BLaER1 treated with 17β-estradiol and CSF1 and Interleukin-3, amounts not matched to agents 10 nM and 100 nM (cell line): Measurements from ENCODE around the gene SHISAL1.

Experiments
- H3K27ac ChIP-seq, 11 experiments: shearing (Covaris generic); formaldehyde crosslinking; 2 replicates each; pipeline ENCODE4 v1.8.1; 2022
- H3K27me3 ChIP-seq, 11 experiments: shearing (Covaris generic); formaldehyde crosslinking; 2 replicates each; pipeline ENCODE4 v1.8.1; 2022
- H3K36me3 ChIP-seq, 11 experiments: shearing (Covaris generic); formaldehyde crosslinking; 2 replicates each; pipeline ENCODE4 v1.8.1; 2022
- H3K4me1 ChIP-seq, 10 experiments: shearing (Covaris generic); formaldehyde crosslinking; 2 replicates each; pipeline ENCODE4 v1.8.1; 2022
- H3K4me2 ChIP-seq, 11 experiments: shearing (Covaris generic); formaldehyde crosslinking; 2 replicates each; pipeline ENCODE4 v1.8.1; 2022
- H3K4me3 ChIP-seq, 10 experiments: shearing (Covaris generic); formaldehyde crosslinking; 2 replicates each; pipeline ENCODE4 v1.8.1; 2022
- H3K9ac ChIP-seq, 11 experiments: shearing (Covaris generic); formaldehyde crosslinking; 2 replicates each; pipeline ENCODE4 v1.8.1; 2022
- H3K9me3 ChIP-seq, 11 experiments: shearing (Covaris generic); formaldehyde crosslinking; replicated peaks in 1 of 11; 2 replicates each; pipeline ENCODE4 v1.8.1; 2022
- H4K20me1 ChIP-seq, 11 experiments: shearing (Covaris generic); formaldehyde crosslinking; 2 replicates each; pipeline ENCODE4 v1.8.1; 2022
- Cebpa-rat ChIP-seq, 11 experiments: shearing (Covaris generic); IDR thresholded peaks; 2 replicates each; pipeline ENCODE4 v1.8.1; 2022

The SHISAL1 gene

GRCh38 chr22:44270556-44270880, 42.2 kb downstream of the SHISAL1 start:
- no peak for TF ChIP-seq Cebpa-rat (IDR thresholded peaks at IDR 0.05)
- no peak overlapping the region for H3K27ac ChIP-seq
- peak overlapping the region in 4 of 11 experiments; percentile 1 to 29 (median 10); a peak in 3 of 22 replicates for H3K4me2 ChIP-seq
- H3K4me3 ChIP-seq = no peak overlapping the region
- H3K4me1 ChIP-seq = peaks cover 0 to 68% (median 29%) of the 10 kb centered on the region in 10 experiments; a peak in 14 of 20 replicates
- H3K27me3 ChIP-seq = peaks cover 30 to 78% (median 63%) of the 10 kb centered on the region in 11 experiments
- peaks cover 0 to 29% (median 12%) of the 10 kb centered on the region in 11 experiments; a peak in 6 of 22 replicates for H4K20me1 ChIP-seq
- peaks cover 0 to 2% (median 0%) of the 10 kb centered on the region in 11 experiments; a peak in 2 of 22 replicates for H3K9me3 ChIP-seq
- no peak overlapping the region for H3K9ac ChIP-seq
- H3K36me3 ChIP-seq = no peaks in the 10 kb centered on the region

GRCh38 chr22:44269757-44270555, 42.8 kb downstream of the SHISAL1 start:
- Histone ChIP-seq H4K20me1 (peaks cover 0 to 24% (median 11%) of the 10 kb centered on the region in 11 experiments; a peak in 6 of 22 replicates), H3K27me3 (peaks cover 28 to 72% (median 57%) of the 10 kb centered on the region in 11 experiments), H3K27ac (no peak overlapping the region), H3K9ac (no peak overlapping the region), H3K4me1 (peaks cover 0 to 63% (median 29%) of the 10 kb centered on the region in 10 experiments; a peak in 14 of 20 replicates), H3K4me3 (no peak overlapping the region), H3K9me3 (peaks cover 0 to 7% (median 0%) of the 10 kb centered on the region in 11 experiments; a peak in 2 of 22 replicates), H3K4me2 (peak overlapping the region in 4 of 11 experiments; percentile 1 to 29 (median 10); a peak in 3 of 22 replicates), H3K36me3 (no peaks in the 10 kb centered on the region)
- TF ChIP-seq Cebpa-rat (IDR thresholded peaks at IDR 0.05) = no peak

GRCh38 chr22:44269117-44269498, 43.6 kb downstream of the SHISAL1 start:
- H4K20me1 ChIP-seq = peaks cover 0 to 22% (median 11%) of the 10 kb centered on the region in 11 experiments; a peak in 6 of 22 replicates
- TF ChIP-seq Cebpa-rat (IDR thresholded peaks at IDR 0.05) = no peak
- H3K36me3 ChIP-seq = no peaks in the 10 kb centered on the region
- no peak overlapping the region for H3K4me3 ChIP-seq
- peaks cover 0 to 58% (median 29%) of the 10 kb centered on the region in 10 experiments; a peak in 14 of 20 replicates for H3K4me1 ChIP-seq
- H3K27me3 ChIP-seq = peaks cover 25 to 64% (median 49%) of the 10 kb centered on the region in 11 experiments
- H3K4me2 ChIP-seq = no peak overlapping the region
- H3K27ac ChIP-seq = no peak overlapping the region
- no peak overlapping the region for H3K9ac ChIP-seq
- H3K9me3 ChIP-seq = peaks cover 0 to 7% (median 0%) of the 10 kb centered on the region in 11 experiments; a peak in 2 of 22 replicates

GRCh38 chr22:44268431-44269116, 44.2 kb downstream of the SHISAL1 start:
- Histone ChIP-seq H3K4me2 (peak overlapping the region in 5 of 11 experiments; percentile 59 to 64 (median 63); a peak in 8 of 22 replicates), H4K20me1 (peaks cover 0 to 22% (median 11%) of the 10 kb centered on the region in 11 experiments; a peak in 6 of 22 replicates), H3K27ac (no peak overlapping the region), H3K9me3 (peaks cover 0 to 7% (median 0%) of the 10 kb centered on the region in 11 experiments; a peak in 2 of 22 replicates), H3K27me3 (peaks cover 24 to 62% (median 48%) of the 10 kb centered on the region in 11 experiments), H3K4me3 (no peak overlapping the region), H3K9ac (no peak overlapping the region), H3K36me3 (no peaks in the 10 kb centered on the region), H3K4me1 (peaks cover 0 to 54% (median 27%) of the 10 kb centered on the region in 10 experiments; a peak in 14 of 20 replicates)
- TF ChIP-seq Cebpa-rat (IDR thresholded peaks at IDR 0.05) = no peak

GRCh38 chr22:44267856-44268255, 44.9 kb downstream of the SHISAL1 start:
- H4K20me1 ChIP-seq = peaks cover 0 to 19% (median 9%) of the 10 kb centered on the region in 11 experiments; a peak in 6 of 22 replicates
- no peaks in the 10 kb centered on the region for H3K36me3 ChIP-seq
- H3K4me3 ChIP-seq = no peak overlapping the region
- H3K27ac ChIP-seq = no peak overlapping the region
- peaks cover 17 to 56% (median 42%) of the 10 kb centered on the region in 11 experiments for H3K27me3 ChIP-seq
- peaks cover 0 to 7% (median 0%) of the 10 kb centered on the region in 11 experiments; a peak in 2 of 22 replicates for H3K9me3 ChIP-seq
- TF ChIP-seq Cebpa-rat (IDR thresholded peaks at IDR 0.05) = no peak
- H3K4me2 ChIP-seq = peak overlapping the region in 8 of 11 experiments; percentile 33 to 64 (median 60); a peak in 13 of 22 replicates
- H3K4me1 ChIP-seq = peaks cover 0 to 46% (median 20%) of the 10 kb centered on the region in 10 experiments; a peak in 13 of 20 replicates
- no peak overlapping the region; a peak in 1 of 22 replicates for H3K9ac ChIP-seq

- Histone ChIP-seq H3K4me2 (peak overlapping the region in 8 of 11 experiments; percentile 33 to 64 (median 60); a peak in 13 of 22 replicates), H3K9me3 (peaks cover 0 to 7% (median 0%) of the 10 kb centered on the region in 11 experiments; a peak in 2 of 22 replicates), H3K9ac (no peak overlapping the region; a peak in 1 of 22 replicates), H3K4me3 (no peak overlapping the region), H3K27ac (no peak overlapping the region), H3K4me1 (peaks cover 0 to 39% (median 13%) of the 10 kb centered on the region in 10 experiments; a peak in 12 of 20 replicates), H3K36me3 (no peaks in the 10 kb centered on the region), H3K27me3 (peaks cover 11 to 50% (median 35%) of the 10 kb centered on the region in 11 experiments; a peak in 19 of 22 replicates), H4K20me1 (peaks cover 0 to 18% (median 1%) of the 10 kb centered on the region in 11 experiments; a peak in 7 of 22 replicates)
- no peak for TF ChIP-seq Cebpa-rat (IDR thresholded peaks at IDR 0.05)
Observed at GRCh38 chr22:44266796-44267760, 45.7 kb downstream of the SHISAL1 start.

GRCh38 chr22:44263547-44263946, 49.2 kb downstream of the SHISAL1 start:
- no peak for TF ChIP-seq Cebpa-rat (IDR thresholded peaks at IDR 0.05)
- Histone ChIP-seq H3K27ac (no peak overlapping the region), H3K27me3 (peaks cover 0 to 22% (median 11%) of the 10 kb centered on the region in 11 experiments; a peak in 13 of 22 replicates), H4K20me1 (peaks cover 0 to 3% (median 0%) of the 10 kb centered on the region in 11 experiments; a peak in 4 of 22 replicates), H3K4me3 (no peak overlapping the region), H3K9me3 (peaks cover 0 to 7% (median 0%) of the 10 kb centered on the region in 11 experiments; a peak in 2 of 22 replicates), H3K4me2 (no peak overlapping the region), H3K4me1 (peaks cover 7 to 30% (median 24%) of the 10 kb centered on the region in 10 experiments; a peak in 19 of 20 replicates), H3K36me3 (no peaks in the 10 kb centered on the region), H3K9ac (no peak overlapping the region)
